Ectodermal cell (in vitro differentiated cells): ENCODE results near the gene TNFSF13B. TPM values are rescaled to one million over a fixed set of nuclear protein-coding genes. Genes with fewer than 3 reads are reported as not detected.

Experiments used
- H3K27ac ChIP-seq: 2 replicates; pipeline ENCODE4 v1.7.0; 2013; ENCODE audit warnings: mild to moderate bottlenecking, low read depth, low read length; ENCODE audit not compliant: insufficient read depth, poor library complexity, severe bottlenecking
- H3K27me3 ChIP-seq: 2 replicates; pipeline ENCODE4 v1.7.0; 2013; ENCODE audit warnings: mild to moderate bottlenecking, low read length; ENCODE audit not compliant: insufficient read depth, control insufficient read depth, poor library complexity, severe bottlenecking
- H3K36me3 ChIP-seq: one replicate; pipeline ENCODE4 v1.7.0; 2013; ENCODE audit warnings: low read length; ENCODE audit not compliant: control insufficient read depth, insufficient read depth
- H3K4me1 ChIP-seq: one replicate; pipeline ENCODE4 v1.7.0; 2013; ENCODE audit warnings: low read length; ENCODE audit not compliant: control insufficient read depth, insufficient read depth
- H3K4me3 ChIP-seq: 2 replicates; pipeline ENCODE4 v1.7.0; 2013; ENCODE audit warnings: low read depth, low read length, control low read depth; ENCODE audit not compliant: insufficient read depth
- H3K9me3 ChIP-seq: 2 replicates; pipeline ENCODE4 v1.7.0; 2013; ENCODE audit warnings: mild to moderate bottlenecking, low read length, moderate library complexity; ENCODE audit not compliant: control insufficient read depth
- WGBS, 2 experiments: methylation state at CpG; one replicate each; pipeline ENCODE4 v1.1.7; 2013; ENCODE audit warnings: missing lambda C conversion rate in 2 of 2; 5-methylcytosine and 5-hydroxymethylcytosine counted together
- polyA plus RNA-seq, 4 experiments: library from polyadenylated mRNA; stranded (reverse); fragments of 50-300 nt; gene quantifications; one replicate each; pipeline ENCODE4 v1.2.3, GENCODE V29; 2013

Gene TNFSF13B
- 0.35 TPM for polyA plus RNA-seq (2013, experiment 1 of 4)
- 0.16 TPM for polyA plus RNA-seq (2013, experiment 2 of 4)
- 0.43 TPM for polyA plus RNA-seq (2013, experiment 3 of 4)
- 0.32 TPM for polyA plus RNA-seq (2013, experiment 4 of 4)

DNA sequence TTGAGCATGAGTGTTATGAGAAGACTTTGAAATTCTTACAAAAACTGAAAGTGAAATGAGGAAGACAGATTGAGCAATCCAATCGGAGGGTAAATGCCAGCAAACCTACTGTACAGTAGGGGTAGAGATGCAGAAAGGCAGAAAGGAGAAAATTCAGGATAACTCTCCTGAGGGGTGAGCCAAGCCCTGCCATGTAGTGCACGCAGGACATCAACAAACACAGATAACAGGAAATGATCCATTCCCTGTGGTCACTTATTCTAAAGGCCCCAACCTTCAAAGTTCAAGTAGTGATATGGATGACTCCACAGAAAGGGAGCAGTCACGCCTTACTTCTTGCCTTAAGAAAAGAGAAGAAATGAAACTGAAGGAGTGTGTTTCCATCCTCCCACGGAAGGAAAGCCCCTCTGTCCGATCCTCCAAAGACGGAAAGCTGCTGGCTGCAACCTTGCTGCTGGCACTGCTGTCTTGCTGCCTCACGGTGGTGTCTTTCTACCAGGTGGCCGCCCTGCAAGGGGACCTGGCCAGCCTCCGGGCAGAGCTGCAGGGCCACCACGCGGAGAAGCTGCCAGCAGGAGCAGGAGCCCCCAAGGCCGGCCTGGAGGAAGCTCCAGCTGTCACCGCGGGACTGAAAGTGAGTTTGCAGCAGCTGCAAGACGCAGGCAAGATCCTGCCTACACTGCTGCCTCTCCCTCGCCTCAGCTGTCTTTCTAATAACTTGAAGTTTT is at the start of gene TNFSF13B:
Gene TNFSF13B (plus strand): TSS at position 118 of the 728 bp plus-strand sequence. CDS start 178 bp downstream, at position 296.
- H3K4me3 ChIP-seq: no peak within 1 kb of the TSS
- no peaks in the 10 kb centered on the region for H3K9me3 ChIP-seq
- H3K4me1 ChIP-seq: no peaks in the 10 kb centered on the region
- H3K27me3 ChIP-seq: no peaks in the 10 kb centered on the region
- WGBS, 2 experiments: 45 to 50% methylated on average over 15 to 16 of the region's 16 CpGs
- H3K36me3 ChIP-seq: no peaks in the 10 kb centered on the region
- H3K27ac ChIP-seq: no peak within 1 kb of the TSS

DNA sequence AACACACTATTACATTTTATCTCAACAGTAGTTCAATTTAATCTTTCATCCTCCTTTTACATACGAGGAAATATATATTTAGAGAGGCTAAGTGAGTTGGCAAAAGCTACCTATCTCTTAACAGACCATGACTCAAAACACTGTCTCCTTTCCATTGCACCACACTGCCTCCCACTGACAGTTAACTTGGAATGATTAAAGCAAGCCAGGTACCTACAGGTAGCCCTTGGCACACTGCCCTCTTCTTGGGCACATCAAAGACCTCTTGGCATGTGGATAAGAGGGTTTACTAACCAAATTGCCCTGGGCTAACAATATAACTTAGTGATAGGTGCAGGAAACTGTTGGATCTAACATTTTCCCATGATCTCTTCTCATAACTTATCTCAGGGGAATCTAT is 49.5 kb upstream of the TNFSF13B start:
- Histone ChIP-seq H3K4me3 (no peak overlapping the region), H3K27me3 (no peaks in the 10 kb centered on the region), H3K27ac (no peak overlapping the region), H3K4me1 (no peaks in the 10 kb centered on the region), H3K36me3 (no peaks in the 10 kb centered on the region), H3K9me3 (no peaks in the 10 kb centered on the region)
- 100% methylated on average over 1 of the region's 1 CpG; no CpG with 5 or more reads in 1 of the 2 experiments for WGBS, 2 experiments

DNA sequence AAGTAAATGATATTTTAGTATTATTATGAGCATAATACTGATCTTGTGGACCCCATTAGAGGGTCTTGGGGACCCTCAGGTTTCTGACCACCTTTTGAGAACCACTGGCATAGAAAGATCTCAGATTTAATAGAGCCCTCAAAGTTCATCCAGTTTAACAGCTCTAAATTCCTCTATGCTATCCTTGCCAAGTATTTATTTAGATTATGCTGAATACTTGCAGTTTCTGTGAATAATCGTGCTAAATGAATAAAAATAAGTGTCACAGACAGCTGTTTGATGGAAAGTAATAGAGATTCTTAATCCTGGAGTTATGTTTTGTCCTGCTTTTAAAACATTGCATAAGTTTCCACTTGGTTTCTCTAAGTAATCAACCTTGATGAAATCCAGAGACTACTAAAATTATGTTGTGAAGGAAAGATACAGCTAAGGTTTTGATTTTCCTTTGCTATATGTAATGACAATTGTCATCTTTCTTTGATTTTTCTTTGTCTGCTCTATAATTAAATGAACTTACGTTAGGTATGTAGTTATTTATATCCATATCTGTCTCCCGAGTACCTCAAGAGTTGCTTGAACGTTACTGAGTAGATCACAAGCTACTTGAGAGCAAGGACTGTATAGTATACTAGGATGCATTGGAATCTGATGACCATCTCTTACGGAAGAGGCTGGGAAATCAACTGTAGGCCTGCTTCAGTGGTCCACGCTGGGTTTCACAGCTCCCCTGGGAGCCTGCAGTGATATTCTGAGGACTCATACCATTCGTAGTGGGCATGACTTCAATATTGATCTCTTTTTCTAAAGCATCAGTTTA is 45.6 kb upstream of the TNFSF13B start:
- Histone ChIP-seq H3K4me3 (no peak overlapping the region), H3K27ac (no peak overlapping the region), H3K4me1 (no peaks in the 10 kb centered on the region), H3K27me3 (no peaks in the 10 kb centered on the region), H3K9me3 (no peaks in the 10 kb centered on the region), H3K36me3 (no peaks in the 10 kb centered on the region)
- WGBS, 2 experiments: 94 to 96% methylated on average over 5 to 7 of the region's 7 CpGs

GRCh38 chr13:108225440-108225839 is 44.1 kb upstream of the TNFSF13B start:
- Histone ChIP-seq H3K9me3 (no peaks in the 10 kb centered on the region), H3K36me3 (no peaks in the 10 kb centered on the region), H3K4me3 (no peak overlapping the region), H3K27ac (no peak overlapping the region), H3K27me3 (no peaks in the 10 kb centered on the region), H3K4me1 (no peaks in the 10 kb centered on the region)
- 92 to 93% methylated on average over 1 of the region's 1 CpG for WGBS, 2 experiments

GRCh38 chr13:108226184-108226583 is 43.3 kb upstream of the TNFSF13B start:
- Histone ChIP-seq H3K4me1 (no peaks in the 10 kb centered on the region), H3K27ac (no peak overlapping the region)
- 89 to 90% methylated on average over 1 of the region's 1 CpG for WGBS, 2 experiments

GRCh38 chr13:108227651-108228272 is 41.8 kb upstream of the TNFSF13B start:
- no CpG with 5 or more reads among the region's 1 CpG for WGBS, 2 experiments
- Histone ChIP-seq H3K4me3 (no peak overlapping the region), H3K36me3 (no peaks in the 10 kb centered on the region), H3K27me3 (no peaks in the 10 kb centered on the region), H3K9me3 (no peaks in the 10 kb centered on the region), H3K4me1 (no peaks in the 10 kb centered on the region), H3K27ac (no peak overlapping the region)

More at GRCh38 chr13:108226184-108226583, 43.3 kb upstream of the TNFSF13B start:
- Histone ChIP-seq H3K4me3 (no peak overlapping the region), H3K27me3 (no peaks in the 10 kb centered on the region), H3K9me3 (no peaks in the 10 kb centered on the region), H3K36me3 (no peaks in the 10 kb centered on the region)

- Histone ChIP-seq H3K36me3 (no peaks in the 10 kb centered on the region), H3K9me3 (no peaks in the 10 kb centered on the region), H3K27me3 (no peaks in the 10 kb centered on the region), H3K27ac (no peak overlapping the region), H3K4me1 (no peaks in the 10 kb centered on the region), H3K4me3 (no peak overlapping the region)
Measured at GRCh38 chr13:108230377-108230776, 39.1 kb upstream of the TNFSF13B start.

GRCh38 chr13:108249150-108249549 is 20.4 kb upstream of the TNFSF13B start:
- 94 to 99% methylated on average over 3 of the region's 4 CpGs for WGBS, 2 experiments
- H3K27ac ChIP-seq: no peak overlapping the region
- H3K36me3 ChIP-seq: no peaks in the 10 kb centered on the region
- H3K4me1 ChIP-seq: no peaks in the 10 kb centered on the region
- no peaks in the 10 kb centered on the region for H3K27me3 ChIP-seq
- no peak overlapping the region for H3K4me3 ChIP-seq
- H3K9me3 ChIP-seq: no peaks in the 10 kb centered on the region

GRCh38 chr13:108257248-108257647 is 12.3 kb upstream of the TNFSF13B start:
- no peaks in the 10 kb centered on the region for H3K36me3 ChIP-seq
- no peaks in the 10 kb centered on the region for H3K9me3 ChIP-seq
- H3K4me3 ChIP-seq: no peak overlapping the region
- no peaks in the 10 kb centered on the region for H3K27me3 ChIP-seq
- H3K27ac ChIP-seq: no peak overlapping the region
- H3K4me1 ChIP-seq: no peaks in the 10 kb centered on the region
- 89 to 100% methylated on average over 1 of the region's 2 CpGs for WGBS, 2 experiments
